GM10248 (cell line): Measurements from ENCODE around the gene COX18.

Experiments used
- CTCF ChIA-PET: fragments of 300-600 bp; sonication (Branson Sonifier 250); formaldehyde crosslinking; extraction: SDS; loops from one replicate; lab custom pipeline; 2021; ENCODE audit warnings: antibody characterized with exemption; lab: Yijun Ruan, JAX
- POLR2A ChIA-PET: fragments of 350-650 bp; sonication (Branson Sonifier 250); formaldehyde crosslinking; extraction: SDS; loops from one replicate; lab custom pipeline; 2020; ENCODE audit warnings: antibody characterized with exemption; lab: Yijun Ruan, JAX
- DNase-seq: peaks from one replicate; pipeline ENCODE4 v3.0.0; 2012; ENCODE audit errors: extremely low spot score
- TF ChIP-seq, protein P1 (sequence below): IDR thresholded peaks from 2 replicates; pipeline ENCODE4 v1.5.1; 2012; ENCODE audit warnings: mild to moderate bottlenecking, low read depth; ENCODE audit errors: extremely low read depth, missing control alignments, control extremely low read depth

COX18 gene

DNA sequence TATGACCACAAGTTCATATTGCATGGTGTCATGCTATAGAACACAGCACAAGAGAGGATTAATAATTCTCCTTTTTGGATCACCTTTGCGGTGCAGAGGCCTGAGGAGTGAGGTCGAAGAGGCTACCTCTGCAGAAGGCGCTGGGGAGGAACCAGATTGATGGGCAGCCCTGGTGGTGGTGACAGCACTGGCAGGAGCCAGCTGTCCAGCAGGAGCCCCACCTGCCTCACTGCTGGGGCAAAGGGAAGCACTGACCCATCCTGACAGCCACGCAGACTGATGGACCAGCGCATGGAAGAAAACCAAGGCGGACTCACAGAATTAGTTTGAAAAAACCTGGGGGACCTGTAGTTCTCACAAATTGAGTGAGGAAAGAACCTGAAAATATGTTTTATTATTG lies 50.9 kb downstream of the COX18 start:
- ChIA-PET CTCF (interaction anchor here (1.0 to 1.5 kb wide), 2 partner anchors 11 to 27 kb away, joined by 3 to 4 read pairs; no protein-coding TSS in a partner anchor), POLR2A (no interaction called here)
- no peak for DNase-seq
- TF ChIP-seq, protein P1, sequence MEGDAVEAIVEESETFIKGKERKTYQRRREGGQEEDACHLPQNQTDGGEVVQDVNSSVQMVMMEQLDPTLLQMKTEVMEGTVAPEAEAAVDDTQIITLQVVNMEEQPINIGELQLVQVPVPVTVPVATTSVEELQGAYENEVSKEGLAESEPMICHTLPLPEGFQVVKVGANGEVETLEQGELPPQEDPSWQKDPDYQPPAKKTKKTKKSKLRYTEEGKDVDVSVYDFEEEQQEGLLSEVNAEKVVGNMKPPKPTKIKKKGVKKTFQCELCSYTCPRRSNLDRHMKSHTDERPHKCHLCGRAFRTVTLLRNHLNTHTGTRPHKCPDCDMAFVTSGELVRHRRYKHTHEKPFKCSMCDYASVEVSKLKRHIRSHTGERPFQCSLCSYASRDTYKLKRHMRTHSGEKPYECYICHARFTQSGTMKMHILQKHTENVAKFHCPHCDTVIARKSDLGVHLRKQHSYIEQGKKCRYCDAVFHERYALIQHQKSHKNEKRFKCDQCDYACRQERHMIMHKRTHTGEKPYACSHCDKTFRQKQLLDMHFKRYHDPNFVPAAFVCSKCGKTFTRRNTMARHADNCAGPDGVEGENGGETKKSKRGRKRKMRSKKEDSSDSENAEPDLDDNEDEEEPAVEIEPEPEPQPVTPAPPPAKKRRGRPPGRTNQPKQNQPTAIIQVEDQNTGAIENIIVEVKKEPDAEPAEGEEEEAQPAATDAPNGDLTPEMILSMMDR: no peak

DNA sequence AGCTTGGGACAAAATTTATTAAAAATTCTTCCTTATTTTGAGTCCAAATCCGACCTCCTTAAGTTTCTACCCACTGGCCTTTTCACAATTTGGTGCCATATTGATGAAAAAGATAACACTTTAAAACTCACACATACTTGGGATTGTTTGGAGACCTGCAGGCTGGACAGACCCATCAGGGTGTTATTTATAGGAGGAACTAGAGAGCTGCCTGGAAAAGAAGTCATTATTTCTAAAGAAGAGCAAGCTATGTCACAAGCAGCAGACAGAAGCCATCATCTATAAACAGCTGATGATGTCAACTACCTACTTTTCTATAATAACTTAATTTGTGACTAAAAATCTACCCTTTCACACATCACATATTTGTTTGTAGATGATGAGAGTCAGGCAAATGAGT lies 56.2 kb downstream of the COX18 start:
- ChIA-PET POLR2A (no interaction called here), CTCF (interaction anchor here (0.8 to 1.6 kb wide), 5 partner anchors 9 to 284 kb away, joined by 3 to 4 read pairs (median 3); no protein-coding TSS in a partner anchor)
- DNase-seq: no peak
- TF ChIP-seq, protein P1: no peak

DNA sequence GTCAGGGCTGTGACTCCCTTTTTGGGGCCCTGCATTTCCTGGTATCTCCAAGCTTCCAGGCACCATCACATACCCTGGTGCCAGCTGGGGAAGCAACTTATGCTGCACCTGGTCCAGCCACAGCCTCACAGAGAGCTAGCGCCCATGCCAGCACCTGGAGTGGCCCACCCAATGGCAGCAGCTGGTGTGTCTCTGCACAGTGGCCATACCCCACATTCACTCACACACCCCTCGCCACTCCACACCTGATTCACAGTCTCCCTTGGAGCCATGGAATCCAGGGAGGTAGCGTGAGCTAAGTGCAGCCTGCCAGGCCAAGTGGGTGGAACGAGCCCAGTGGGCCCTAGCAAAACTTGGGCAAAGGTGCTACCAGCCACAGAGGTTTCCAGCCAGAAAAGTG lies 56.8 kb downstream of the COX18 start:
- POLR2A ChIA-PET: no interaction called here
- CTCF ChIA-PET: interaction anchor here (0.8 to 1.6 kb wide), 4 partner anchors 9 to 23 kb away, joined by 3 to 4 read pairs (median 3); no protein-coding TSS in a partner anchor
- no peak for DNase-seq
- TF ChIP-seq, protein P1: no peak

DNA sequence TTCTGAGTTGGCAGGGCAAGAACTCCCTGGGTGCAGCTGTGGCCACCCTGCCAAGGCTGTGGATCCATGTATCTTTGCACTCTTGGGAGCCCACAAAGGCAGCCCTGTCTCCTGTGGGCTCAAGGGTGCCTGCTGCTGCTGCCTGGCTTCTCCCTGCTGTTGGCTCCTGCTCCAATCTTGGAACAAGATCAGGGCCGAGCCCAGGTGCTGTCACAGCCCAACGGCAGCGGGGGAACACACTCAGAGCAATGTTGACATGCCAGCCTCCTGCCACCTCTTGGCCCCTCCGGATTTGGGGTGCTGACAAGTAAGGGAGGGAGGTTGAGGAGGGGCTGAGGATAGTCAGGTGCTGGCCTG lies 57.9 kb downstream of the COX18 start:
- ChIA-PET CTCF (no interaction called here), POLR2A (no interaction called here)
- no peak for DNase-seq
- TF ChIP-seq, protein P1: no peak

DNA sequence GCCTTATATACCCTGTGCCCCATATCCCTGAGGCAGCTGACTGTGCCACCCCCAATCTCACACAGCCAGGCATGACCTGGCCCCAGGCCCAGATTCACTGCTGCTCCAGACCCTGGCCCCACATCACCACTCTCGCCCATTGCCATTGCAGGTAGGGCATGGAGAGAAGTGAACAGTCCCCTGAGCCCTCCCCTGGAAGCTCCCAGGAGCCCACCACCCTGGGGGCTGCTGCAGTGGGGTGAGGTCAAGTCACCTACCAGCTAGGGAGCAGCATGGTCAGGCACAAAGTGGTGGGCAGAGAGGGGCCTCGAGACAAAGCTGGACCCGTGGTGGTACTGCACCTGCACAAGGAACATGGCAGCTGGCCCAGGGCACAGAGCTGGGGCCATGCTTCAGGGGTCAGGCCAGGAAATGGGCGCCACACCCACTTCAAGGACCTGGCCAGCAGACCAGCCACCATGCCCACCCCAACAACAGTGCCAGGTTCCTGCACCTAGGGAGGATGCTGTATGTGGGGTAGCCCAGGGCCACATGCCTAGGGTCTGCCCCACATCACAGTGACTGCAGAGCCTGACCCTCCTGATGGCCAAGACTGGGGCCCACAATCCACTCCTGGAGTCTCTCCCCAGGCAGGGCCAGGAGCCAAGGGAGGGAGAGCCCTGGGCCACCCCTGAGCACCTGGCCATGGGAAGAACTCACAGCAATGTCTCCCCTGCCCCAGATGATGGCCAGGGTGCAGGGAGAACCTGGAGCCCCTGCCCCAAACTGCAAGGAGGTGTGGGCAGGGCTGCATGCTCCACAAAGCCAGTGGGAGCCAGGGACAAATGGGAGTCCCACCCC lies 58.5 kb downstream of the COX18 start:
- CTCF ChIA-PET: interaction anchor here (1.7 kb wide), 1 partner anchor 12 kb away, joined by 4 read pairs; no protein-coding TSS in a partner anchor
- TF ChIP-seq, protein P1: no peak
- POLR2A ChIA-PET: no interaction called here
- no peak for DNase-seq

DNA sequence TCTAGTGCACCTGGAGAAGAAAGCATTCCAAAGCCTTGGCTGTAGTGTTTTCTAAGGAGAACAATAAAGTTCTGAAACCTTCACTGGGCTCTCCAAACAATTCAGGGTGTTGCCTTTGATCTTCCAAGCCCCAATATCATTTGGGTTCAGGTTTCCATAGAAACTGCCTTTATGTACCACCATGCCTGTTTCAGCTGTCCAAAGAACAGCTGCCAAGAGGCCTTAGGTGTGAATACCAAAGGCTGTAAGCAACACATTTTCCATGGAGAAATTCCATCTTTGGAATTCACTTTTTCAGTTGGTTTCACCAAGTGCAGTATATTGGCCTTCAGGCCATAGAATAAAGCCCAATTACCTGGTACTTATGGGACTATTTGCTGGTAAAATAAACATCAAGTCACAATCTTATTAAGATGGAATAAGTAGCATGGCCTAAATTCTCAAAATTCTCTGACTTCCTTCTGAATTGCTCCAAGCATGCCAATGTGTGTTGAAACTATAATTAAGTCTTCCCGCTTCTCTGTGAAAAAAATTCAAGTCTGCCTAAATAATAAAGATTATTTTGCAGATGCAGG lies 61.9 kb downstream of the COX18 start:
- DNase-seq: no peak
- ChIA-PET POLR2A (no interaction called here), CTCF (interaction anchor here (1.3 kb wide), 1 partner anchor 16 kb away, joined by 3 read pairs; no protein-coding TSS in a partner anchor)
- TF ChIP-seq, protein P1: no peak
